Measurements from ENCODE around the gene GIT2.

GIT2 gene

GRCh38 chr12:109972821-109973220 lies 23.3 kb downstream of the GIT2 start:
- DNase-seq, result no peak

GRCh38 chr12:109968801-109969200 lies 27.4 kb downstream of the GIT2 start:
- no peak for DNase-seq

- DNase-seq, result no peak
Observed at GRCh38 chr12:109968032-109968420, 28.1 kb downstream of the GIT2 start.

GRCh38 chr12:109967383-109968031 lies 28.7 kb downstream of the GIT2 start:
- DNase-seq, result no peak

- no peak for DNase-seq
Observed at GRCh38 chr12:109966546-109966945, 29.6 kb downstream of the GIT2 start.

- no peak for DNase-seq
Observed at GRCh38 chr12:109963743-109964429, 32.3 kb downstream of the GIT2 start.

- no peak for DNase-seq
Observed at GRCh38 chr12:109963330-109963729, 32.8 kb downstream of the GIT2 start.

- no peak for DNase-seq
Observed at GRCh38 chr12:109962398-109962797, 33.8 kb downstream of the GIT2 start.

GRCh38 chr12:109961612-109962011 lies 34.6 kb downstream of the GIT2 start:
- no peak for DNase-seq

- no peak for DNase-seq
Observed at GRCh38 chr12:109961201-109961600, 35.0 kb downstream of the GIT2 start.

- DNase-seq, result no peak
Observed at GRCh38 chr12:109959411-109960093, 36.6 kb downstream of the GIT2 start.

GRCh38 chr12:109958374-109958773 lies 37.8 kb downstream of the GIT2 start:
- DNase-seq, result no peak

GRCh38 chr12:109953656-109954055 lies 42.5 kb downstream of the GIT2 start:
- no peak for DNase-seq

GRCh38 chr12:109952873-109953272 lies 43.3 kb downstream of the GIT2 start:
- no peak for DNase-seq

GRCh38 chr12:109952160-109952858 lies 43.9 kb downstream of the GIT2 start:
- no peak for DNase-seq

- no peak for DNase-seq
Observed at GRCh38 chr12:109951751-109952150, 44.4 kb downstream of the GIT2 start.

- DNase-seq, result no peak
Observed at GRCh38 chr12:109951136-109951535, 45.0 kb downstream of the GIT2 start.

- no peak for DNase-seq
Observed at GRCh38 chr12:109950625-109951024, 45.5 kb downstream of the GIT2 start.

- no peak for DNase-seq
Observed at GRCh38 chr12:109949089-109949488, 47.1 kb downstream of the GIT2 start.

- DNase-seq, result no peak
Observed at GRCh38 chr12:109948368-109948767, 47.8 kb downstream of the GIT2 start.

- DNase-seq, result no peak
Observed at GRCh38 chr12:109947521-109947920, 48.6 kb downstream of the GIT2 start.

- no peak for DNase-seq
Observed at GRCh38 chr12:109946913-109947312, 49.3 kb downstream of the GIT2 start.

- DNase-seq, result no peak
Observed at GRCh38 chr12:109946505-109946904, 49.7 kb downstream of the GIT2 start.

Measured in RPMI8226 (cell line).